Measurements from ENCODE around the gene JAK3.

The JAK3 gene

DNA sequence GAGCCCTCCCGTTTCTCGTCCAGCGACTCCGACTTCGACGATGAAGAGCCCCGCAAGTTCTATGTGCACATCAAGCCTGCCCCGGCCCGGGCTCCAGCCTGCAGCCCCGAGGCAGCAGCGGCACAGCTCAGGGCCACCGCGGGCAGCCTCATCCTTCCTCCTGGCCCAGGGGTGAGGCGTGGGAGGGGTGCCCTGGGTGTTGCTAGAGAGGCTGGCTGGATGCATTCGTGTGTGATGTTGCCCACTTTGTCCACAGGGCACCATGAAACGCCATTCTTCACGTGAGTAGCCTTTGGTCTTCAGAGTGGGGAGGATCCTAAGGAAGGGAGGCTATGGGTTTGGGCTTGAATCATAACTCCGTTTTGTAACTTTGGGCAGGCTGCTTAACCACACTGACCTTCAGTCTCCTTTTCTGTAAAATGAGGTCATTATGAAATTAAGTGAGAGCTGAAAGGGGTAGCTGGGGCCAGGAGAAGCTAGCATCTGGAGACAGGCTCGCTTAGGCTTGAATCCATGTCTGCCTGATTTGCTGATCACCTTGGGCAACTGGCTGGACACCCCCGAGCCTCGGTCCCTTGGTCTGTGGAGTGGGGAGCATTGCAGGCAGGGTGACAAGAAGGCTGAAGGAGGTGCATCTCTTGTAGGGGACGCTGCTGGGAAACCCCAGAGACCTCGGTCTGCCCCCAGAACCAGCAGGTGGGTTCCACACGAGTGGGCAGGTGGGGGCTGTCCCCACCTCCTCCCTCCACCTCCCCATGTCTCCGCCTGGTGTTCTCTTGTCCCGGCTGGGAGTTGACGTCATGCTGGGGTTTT, 71.6 kb downstream of the JAK3 start:
- no peak for DNase-seq

DNA sequence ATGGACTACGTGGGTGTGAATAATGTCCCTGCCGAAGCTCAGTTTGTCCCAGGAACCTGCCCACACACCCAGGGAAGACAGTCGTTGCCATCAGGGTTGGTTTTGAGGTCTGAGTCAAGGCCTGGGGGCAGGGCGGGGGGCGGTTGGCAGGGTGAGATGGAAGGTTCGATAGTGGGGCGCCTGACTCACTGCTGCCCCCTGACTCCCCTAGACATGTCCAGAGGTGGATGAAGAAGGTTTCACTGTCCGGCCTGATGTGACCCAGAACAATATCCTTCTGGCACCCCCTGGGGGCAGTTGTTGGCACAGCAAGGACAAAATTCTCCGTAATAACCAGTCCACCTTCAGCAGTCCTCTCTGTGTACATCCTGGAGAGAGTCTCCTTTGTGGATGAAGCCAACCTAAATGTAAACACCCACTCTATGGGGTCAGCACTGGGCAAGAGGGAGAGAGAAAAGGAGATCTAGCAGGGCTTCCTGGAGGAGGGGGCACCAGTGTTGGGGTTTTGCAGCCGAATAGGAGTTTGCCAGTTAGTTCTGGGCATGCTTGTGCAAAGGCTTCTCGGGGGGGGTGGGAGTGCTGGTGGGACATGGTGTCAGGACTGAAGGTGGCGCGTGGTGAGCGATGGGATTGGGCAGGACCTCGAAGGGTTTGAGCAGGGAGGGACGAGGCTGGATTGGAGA, 72.4 kb downstream of the JAK3 start:
- no peak for DNase-seq

Measured in NCI-H446 treated with DMSO at 0.1 percent for 48 hours (cell line).